ENCODE measurements around the gene HSPD1.

DNA sequence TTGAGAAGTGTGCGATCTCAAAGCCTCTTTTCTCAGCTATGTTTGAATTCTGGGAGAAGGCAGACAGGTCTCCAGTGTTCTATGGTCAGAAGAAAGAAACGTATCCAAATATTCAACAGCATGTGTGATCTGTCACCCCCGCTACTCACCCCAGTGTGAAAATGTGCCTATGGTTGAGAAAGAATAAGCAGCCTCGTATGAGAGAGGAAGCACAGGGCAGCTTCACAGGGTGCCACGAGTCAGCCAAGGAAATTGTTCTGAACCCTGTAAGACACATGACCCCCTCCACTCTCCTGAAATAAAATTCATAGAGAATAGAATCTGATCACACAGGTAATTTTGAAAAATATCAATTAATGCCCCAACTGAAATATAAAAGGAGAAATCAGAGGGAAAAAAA, 56.8 kb downstream of the HSPD1 start:
- TF ChIP-seq, protein P1, sequence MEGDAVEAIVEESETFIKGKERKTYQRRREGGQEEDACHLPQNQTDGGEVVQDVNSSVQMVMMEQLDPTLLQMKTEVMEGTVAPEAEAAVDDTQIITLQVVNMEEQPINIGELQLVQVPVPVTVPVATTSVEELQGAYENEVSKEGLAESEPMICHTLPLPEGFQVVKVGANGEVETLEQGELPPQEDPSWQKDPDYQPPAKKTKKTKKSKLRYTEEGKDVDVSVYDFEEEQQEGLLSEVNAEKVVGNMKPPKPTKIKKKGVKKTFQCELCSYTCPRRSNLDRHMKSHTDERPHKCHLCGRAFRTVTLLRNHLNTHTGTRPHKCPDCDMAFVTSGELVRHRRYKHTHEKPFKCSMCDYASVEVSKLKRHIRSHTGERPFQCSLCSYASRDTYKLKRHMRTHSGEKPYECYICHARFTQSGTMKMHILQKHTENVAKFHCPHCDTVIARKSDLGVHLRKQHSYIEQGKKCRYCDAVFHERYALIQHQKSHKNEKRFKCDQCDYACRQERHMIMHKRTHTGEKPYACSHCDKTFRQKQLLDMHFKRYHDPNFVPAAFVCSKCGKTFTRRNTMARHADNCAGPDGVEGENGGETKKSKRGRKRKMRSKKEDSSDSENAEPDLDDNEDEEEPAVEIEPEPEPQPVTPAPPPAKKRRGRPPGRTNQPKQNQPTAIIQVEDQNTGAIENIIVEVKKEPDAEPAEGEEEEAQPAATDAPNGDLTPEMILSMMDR (conservative IDR thresholded peaks at IDR 0.05; ENCODE audit: low read length) = no peak
- TF ChIP-seq EZH2phosphoT487 (IDR thresholded peaks at IDR 0.05; ENCODE audit: borderline replicate concordance) = no peak

Data from Loucy (cell line).